Measurements from ENCODE around the gene BTN1A1. TPM values are rescaled to one million over a fixed set of nuclear protein-coding genes. Genes with fewer than 3 reads are reported as not detected.

The BTN1A1 gene
- total RNA-seq (2022; extraction: Qiagen RNA extraction; ENCODE audit: low read depth) = not detected in 5 replicates

GRCh38 chr6:26500102-26500501 is at the start of gene BTN1A1:
Gene BTN1A1 (plus strand): TSS chr6:26500303. CDS start chr6:26501287, 984 bp downstream.

GRCh38 chr6:26457806-26458688 is 42.1 kb upstream of the BTN1A1 start, which contains the start of gene BTN2A1:
Gene BTN2A1 (plus strand): TSS chr6:26457955. CDS start chr6:26458637, 682 bp downstream.

GRCh38 chr6:26537846-26538571 is 37.9 kb downstream of the BTN1A1 start, which contains the start of gene HMGN4:
Gene HMGN4 (plus strand): TSS chr6:26538366. CDS start chr6:26545207, 6,841 bp downstream.

Other genes with a start within 250 kb of the BTN1A1 start
- gene BTN3A2, start 135.1 kb upstream of the BTN1A1 start, total RNA-seq (2022; extraction: Qiagen RNA extraction; ENCODE audit: low read depth) = 3.2 to 4.8 TPM (median 3.5 TPM) in 5 replicates
- 6.1 to 9.1 TPM (median 7.2 TPM) in 5 replicates for gene BTN2A2, start 117.2 kb upstream of the BTN1A1 start, total RNA-seq (2022; extraction: Qiagen RNA extraction; ENCODE audit: low read depth)
- 2.3 to 3.4 TPM (median 3.0 TPM) in 5 replicates for gene BTN3A1, start 98.0 kb upstream of the BTN1A1 start, total RNA-seq (2022; extraction: Qiagen RNA extraction; ENCODE audit: low read depth)
- 0.63 to 1.2 TPM (median 0.89 TPM) in 5 replicates for gene BTN3A3, start 59.8 kb upstream of the BTN1A1 start, total RNA-seq (2022; extraction: Qiagen RNA extraction; ENCODE audit: low read depth)
- 18.6 to 24.2 TPM (median 23.2 TPM) in 5 replicates for gene BTN2A1, start 42.3 kb upstream of the BTN1A1 start, total RNA-seq (2022; extraction: Qiagen RNA extraction; ENCODE audit: low read depth)
- gene HMGN4, start 38.1 kb downstream of the BTN1A1 start, total RNA-seq (2022; extraction: Qiagen RNA extraction; ENCODE audit: low read depth) = 52.8 to 85.1 TPM (median 73.1 TPM) in 5 replicates
- 11.8 to 14.7 TPM (median 13.8 TPM) in 5 replicates for gene ABT1, start 96.7 kb downstream of the BTN1A1 start, total RNA-seq (2022; extraction: Qiagen RNA extraction; ENCODE audit: low read depth)
- gene ZNF322, start 159.4 kb downstream of the BTN1A1 start, total RNA-seq (2022; extraction: Qiagen RNA extraction; ENCODE audit: low read depth) = 3.8 to 6.4 TPM (median 5.4 TPM) in 5 replicates